Measurements from ENCODE around the gene SDK1. TPM values are rescaled to one million over a fixed set of nuclear protein-coding genes. Genes with fewer than 3 reads are reported as not detected.
A peak's percentile ranks its signal among the peaks of the same experiment; 100 is the strongest.

The SDK1 gene
- polyA plus RNA-seq, 1 donor: 3.6 TPM

DNA sequence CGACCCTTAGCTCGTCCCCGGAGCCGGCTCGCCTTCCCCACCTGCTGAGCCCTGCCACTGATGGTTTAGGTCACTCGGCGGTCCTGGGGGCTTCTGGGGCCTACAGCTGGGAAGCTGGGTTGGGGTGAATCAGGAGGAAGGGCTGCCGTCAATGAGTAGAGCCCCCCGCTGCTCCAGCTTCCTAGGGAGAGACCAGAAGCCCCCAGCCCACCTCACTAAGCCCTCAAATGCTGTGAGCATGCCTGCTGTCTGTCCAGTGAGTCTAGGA is 885.4 kb downstream of the SDK1 start:
- DNase-seq: no peak

DNA sequence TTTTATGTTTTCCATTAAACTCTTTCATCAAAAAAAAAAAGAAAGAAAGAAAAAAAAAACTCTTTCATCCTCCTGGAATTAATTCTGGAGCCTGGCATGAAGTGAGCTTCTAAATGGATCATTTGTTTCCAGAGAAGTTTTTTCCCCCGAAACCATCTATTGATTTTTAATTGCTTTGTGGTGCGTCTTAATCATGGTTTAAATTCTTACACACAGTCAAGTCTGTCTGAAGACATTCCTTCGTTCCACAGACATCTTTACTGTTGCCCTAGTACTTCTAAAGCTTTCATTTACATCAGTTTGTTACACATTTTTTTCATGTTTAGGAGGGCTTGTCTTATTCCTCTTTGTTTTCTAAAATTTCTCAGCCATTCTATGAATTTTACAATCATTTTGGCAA is 887.6 kb downstream of the SDK1 start:
- no peak for DNase-seq

DNA sequence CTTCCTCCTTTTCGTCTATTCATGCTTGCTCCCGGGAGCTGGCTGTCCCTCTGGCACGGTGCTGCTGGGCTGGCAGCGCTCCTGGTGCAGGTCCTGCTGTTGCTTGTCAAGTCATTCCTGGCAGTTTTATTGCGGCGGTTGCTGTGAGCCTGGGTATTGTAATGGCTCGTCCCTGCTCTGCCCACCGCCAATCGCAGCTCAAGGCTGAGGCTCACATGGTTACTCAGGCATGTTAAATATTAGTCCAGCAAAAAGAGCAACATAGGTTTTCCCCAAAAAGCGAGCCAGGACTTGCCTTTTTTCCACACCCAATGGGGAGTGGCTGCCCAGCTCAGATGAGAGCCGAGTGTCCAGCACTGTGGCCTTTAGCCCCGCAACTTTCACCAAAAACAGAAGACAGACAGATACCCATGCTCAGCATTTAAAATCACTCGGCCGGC is 888.1 kb downstream of the SDK1 start:
- DNase-seq: peak; percentile 68

DNA sequence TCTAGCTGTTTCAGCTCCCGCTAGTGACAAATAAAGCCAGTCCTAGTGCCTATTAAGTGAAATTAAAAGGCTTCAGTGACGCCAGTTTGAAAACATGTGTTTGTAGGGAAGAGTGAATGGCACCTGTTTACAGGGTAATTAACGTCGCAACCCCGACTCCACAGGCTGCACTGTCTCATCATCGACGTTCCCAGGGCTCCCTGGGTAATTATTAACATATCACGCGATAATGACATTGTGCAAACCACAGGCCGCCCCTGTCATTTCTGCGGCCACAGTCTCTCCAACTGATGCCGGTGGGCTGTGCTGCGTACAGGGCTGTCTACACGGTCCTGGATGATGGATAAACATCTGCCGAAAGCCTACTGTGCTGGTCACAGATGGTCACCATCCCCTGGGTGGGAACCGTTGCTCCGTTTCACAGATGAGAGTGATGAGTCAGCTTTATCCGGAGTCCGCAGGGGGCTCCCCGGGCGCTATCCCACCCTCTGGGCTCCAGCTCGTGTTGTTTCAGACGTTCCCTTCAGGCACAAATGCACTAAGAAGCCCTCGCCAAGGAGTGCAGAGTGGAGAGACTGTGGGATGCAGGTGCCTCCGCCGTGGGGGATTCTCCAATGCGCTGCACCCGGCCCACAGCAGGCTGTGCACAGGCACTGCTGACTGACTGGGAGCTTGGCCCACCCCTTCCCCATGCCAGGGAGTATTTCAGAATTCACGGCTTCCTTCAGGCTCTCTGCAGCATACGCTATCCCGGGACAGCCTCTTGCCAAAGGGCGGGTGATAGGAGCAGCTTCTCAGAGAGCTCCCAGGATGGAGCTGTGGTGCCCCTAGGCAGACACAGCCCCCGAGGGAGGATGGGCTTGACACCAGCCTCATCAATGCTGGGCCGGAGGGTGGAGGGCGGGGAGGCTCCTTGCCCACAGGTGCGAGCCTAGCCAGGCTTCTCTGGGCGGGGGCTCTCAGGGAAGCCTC is 889.2 kb downstream of the SDK1 start:
- no peak for DNase-seq

DNA sequence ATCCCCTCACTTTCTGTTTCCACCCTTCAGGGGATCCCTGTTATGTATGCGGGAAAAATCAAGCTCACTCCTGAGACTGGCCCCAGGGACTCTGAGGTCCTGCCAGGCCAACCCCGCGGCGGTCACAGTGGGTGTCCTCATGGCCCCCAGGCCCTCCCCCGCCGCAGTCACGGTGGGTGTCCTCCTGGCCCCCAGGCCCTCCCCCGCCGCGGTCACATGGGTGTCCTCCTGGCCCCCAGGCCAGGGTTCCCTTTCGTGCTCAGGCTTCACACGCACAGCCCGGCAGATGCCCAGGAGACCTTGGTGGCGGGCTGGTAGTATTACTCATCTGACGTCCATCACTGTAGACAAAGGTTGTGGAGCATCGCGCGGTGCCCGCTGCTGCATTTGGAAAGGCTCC is 890.0 kb downstream of the SDK1 start:
- DNase-seq: no peak

DNA sequence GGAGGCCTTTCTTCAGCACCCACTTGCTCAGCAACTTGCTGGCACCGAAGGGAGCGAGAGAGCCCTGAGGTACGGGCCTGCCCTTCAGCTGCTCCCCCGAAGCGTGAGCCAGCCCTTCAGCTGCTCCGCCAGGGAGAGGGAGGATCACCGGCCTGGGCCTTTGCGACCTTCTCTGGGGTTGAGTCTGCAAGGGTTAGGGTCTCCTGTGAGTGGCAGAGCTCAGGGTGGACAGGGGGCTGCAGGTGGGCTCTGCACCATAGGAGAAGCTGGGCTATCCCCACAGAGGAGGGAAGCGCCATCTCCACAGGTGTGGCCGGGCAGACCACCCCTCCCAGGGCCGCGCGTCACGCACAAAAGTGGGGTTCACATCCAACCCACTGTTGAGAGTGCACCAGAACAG is 890.5 kb downstream of the SDK1 start:
- DNase-seq: no peak

DNA sequence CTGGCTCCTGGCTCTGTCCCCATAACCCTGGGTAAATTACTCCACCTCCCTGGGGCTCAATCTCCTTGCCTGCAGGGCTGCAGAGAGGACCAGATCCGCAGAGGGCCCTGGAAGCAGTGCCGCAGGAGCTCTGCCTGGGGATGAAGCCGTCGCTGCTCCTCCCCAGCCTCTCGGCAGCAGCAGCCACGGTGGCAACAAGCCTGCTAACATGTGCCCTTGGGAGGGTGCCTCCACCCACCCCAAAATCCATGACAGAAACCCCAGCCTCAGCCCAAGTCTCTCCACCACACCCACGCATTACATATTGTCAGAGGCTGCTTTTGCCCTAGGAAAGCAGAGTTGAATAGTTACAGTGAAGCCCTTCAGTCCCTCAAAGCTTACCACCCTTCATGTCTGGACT is 894.6 kb downstream of the SDK1 start:
- no peak for DNase-seq

DNA sequence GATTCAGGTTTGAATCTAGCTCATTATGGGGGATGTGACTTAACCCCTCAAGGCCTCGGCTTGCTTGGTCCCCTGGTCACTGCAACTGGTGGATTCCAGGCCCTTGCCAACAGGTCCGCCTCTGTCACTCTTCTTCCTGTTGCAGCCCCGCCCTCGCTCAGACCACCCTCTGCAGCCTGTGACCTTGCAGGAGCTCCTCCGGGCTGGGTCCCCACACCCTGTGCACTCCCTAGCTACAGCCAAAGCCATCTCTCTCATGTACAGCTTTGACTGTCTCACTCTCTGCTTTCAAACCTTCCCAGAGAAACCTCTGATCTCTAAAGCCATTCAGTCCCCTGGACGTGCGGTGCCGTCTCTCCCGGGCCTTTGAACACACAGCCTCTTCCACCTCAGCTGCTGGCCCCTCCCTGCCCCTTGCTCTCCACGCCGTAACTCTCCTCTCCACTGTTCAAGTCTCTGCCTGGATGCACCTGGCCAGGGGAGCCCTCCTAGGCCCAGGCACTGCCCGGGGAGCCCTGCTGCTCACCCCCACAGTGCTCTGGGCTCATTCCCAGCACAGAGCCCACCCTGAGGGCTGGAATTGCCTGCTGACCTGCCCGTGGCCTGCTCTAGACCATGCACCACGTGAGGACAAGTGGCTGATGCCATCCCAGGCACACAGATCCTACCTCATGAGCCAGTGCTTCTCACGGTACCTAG is 895.2 kb downstream of the SDK1 start:
- no peak for DNase-seq

DNA sequence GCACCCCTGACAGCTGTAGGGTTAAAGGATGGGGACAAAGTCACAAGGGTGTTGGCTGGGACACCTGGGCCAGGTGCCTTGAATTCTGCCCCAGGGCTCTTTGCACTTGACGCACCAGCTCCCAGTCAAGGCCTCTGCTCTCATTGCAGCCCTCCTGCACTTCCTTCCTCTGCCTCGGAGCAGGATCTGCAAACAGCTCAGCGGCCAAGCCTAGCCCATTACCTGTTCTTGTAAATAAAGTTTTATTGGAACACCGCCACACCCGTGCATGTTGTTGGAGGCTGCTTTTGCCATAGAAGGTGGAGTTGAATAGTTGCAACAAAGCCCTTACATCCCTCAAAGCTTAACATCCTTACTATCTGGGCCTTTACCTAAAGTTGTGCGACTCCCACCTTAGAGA is 897.2 kb downstream of the SDK1 start:
- no peak for DNase-seq

DNA sequence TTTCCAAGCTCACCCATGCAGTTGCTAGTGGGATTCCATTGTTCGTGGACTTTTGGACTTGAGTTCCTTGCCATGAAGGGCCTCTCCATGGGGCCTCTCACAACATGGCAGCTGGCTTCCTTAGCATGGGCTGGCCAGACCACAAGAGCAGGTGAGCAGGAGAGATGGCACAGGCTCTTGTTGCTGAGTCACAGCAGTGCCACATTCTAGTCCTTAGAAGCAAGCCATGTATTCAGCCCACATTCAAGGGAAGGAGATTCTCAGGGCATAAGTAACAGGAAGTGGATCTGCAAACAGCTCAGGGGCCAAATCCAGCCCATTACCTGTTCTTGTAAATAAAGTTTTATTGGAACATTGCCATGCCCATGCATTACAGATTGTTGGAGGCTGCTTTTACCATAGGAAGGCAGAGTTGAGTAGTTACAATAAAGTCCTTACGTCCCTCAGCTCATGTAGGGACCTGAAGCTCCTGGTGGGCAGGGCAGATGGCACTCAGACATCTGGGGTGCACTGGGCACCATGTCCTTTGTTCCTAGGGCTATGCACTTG is 899.6 kb downstream of the SDK1 start:
- no peak for DNase-seq

DNA sequence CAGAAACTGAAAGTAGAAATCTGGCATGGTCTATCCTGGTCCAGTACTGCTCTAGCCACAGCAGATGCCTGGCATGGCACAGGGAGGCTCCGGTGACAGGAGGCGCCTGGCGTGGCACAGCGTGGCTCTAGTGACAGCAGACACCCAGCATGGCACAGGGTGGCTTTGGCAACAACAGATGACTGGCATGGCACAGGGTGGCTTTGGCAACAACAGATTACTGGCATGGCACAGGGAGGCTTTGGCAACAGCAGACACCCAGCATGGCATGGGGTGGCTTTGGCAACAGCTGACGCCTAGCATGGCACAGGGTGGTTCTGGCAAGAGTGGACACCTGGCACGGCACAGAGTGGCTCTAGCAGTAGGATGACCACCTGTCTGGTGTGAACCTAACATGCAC is 900.5 kb downstream of the SDK1 start:
- DNase-seq: no peak

DNA sequence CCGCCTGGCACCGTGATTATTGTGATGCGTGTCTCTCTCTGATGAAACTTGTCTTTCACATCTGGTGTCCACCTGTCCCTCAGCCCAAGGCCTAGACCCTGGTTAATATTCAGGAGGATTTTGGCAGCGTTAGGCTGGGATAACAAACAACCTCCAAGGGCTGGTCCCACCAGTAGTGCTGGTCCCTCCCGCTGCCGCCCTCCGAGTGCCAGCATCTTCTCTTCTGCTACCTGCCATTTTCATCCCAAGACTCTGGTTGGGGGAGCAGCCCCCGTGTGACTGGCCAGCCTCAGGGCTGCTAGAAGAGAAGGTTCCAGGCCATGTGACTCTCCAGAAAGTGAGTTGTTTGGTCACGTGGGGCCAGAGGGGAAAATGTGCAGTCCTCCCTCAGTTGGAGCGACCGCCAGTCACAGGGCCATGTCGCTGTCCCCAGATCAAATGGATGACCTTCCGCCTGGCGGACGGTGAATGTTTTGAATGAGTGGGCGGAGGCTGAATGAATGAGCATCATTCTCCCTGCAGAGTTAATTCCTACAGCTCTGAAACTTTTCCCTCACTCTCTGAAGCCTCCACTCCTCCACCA is 901.2 kb downstream of the SDK1 start:
- no peak for DNase-seq

DNA sequence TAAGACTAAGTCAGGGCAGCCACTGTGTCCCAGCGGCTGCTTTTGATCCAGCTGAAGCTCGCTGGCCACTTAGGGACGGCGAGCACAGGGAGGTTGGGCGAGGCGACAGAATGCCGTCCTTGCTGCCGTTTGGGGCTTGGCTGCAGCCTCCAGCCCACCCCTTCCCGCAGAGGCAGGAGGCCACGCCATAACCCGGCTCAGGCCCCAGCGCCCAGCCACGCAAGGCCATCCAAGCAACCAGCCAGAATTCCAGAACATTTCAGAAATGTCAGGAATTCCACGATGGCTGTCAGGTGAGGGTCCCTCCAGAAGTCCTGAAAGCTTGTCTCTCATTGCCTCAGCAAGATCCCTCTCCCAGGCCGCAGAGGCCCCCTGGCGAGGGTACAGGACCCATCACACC is 901.9 kb downstream of the SDK1 start:
- DNase-seq: no peak

DNA sequence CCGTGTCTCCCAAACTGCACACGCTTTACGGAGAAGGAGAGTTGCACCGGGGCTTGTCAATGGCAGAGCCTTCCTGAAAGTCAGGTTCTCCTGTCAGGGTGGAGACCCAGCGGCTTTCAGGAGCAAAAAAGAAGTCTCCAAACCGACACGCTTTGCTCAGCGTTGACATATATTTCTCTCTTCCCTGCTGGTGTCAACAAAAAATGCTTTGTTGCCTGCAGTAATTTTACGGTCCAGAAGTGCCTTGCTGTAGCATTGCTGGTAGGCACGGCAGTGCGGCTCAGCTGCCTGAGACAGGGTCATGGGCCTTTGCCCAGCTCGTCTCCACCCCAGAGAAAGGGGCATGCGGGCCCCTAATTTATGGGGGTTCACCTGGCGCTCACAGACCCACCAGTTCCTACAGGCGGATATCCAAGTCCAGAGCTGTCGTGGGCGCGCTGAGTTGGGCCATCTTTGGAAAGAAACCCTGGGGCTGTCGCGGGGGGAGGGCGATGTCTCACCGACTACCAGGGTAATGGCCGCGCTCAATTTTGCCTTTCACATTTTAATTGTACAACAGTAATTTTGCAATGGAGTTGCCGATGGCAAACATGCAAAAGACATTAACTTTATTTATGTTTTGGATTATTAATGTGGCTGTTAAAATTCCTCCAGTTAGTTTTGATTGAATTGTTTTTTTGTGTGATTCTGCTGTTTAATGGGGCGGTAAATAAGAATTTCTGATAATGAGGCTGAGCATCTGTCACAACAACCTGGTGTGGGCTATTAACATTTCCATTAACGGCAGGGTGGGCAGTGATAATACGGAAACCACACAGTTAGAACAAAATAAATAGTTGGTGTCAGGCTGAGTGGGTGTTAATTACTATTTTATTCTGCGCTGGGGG is 902.8 kb downstream of the SDK1 start:
- no peak for DNase-seq

DNA sequence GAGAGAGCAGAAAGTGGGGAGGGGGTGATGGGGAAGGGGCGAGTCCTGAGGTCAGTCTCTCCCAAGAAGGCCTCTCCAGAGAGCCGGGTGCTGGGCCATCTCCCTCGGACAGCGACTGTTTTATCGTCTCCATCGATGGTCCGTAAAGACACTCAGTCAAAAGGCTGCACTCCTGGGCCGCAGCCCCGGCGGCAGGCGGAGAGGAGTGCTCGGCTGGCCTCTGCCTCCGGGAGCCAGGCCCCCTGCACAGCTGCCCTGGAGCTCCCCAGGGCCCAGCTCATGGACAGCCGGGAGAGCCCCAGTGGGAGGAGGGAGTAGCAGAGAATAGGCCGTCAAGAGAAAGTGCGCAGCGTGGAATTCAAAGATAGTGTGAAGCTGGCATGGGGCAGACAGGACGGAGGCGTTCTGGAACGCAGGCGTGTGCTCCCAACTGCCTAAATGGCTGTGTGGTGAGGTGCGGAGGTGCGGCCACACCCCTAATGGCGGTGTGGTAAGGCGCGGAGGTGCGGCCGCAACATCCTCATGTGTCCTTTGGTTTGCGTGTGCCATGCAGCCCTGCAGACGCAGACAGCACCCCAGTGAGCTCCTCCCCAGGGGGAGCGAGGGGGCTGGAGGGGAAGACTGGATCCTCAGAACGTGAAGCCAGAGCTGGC is 903.6 kb downstream of the SDK1 start:
- no peak for DNase-seq

DNA sequence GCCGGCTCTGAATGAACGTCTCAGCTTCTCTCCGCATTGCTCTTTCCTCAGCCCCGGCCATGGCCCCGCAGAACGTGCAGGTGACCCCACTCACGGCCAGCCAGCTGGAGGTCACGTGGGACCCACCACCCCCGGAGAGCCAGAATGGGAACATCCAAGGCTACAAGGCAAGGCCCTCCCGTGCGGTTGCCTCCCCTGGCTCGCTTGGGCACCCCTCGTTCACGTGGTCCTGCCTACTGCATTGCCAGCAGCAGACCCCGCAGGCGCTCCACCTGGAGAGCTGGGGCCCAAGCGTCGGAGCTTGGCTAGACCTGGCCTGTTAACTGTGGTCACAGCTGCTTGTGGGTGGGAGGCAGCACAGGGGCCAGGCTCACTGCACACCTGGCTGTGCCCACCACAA is 904.8 kb downstream of the SDK1 start:
- no peak for DNase-seq

DNA sequence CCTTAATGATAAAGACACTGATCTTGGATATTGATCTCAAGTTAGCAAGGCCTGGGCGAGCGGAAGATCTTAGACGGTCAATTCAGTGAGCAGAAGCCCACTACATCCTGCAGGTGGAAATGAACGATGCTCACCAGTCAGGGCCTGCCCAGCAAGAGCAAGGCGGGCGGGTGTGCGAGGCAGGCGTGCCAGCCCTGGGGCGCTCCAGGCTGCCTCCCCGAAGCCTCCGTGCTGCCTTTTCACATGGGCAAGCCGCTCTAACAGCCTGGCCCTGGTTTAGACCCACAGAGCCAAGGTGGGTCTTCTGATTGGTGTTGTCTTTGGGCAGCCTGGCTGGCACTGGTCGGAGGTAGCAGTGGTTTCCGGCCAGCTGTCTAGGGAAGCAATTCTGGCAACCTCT is 906.0 kb downstream of the SDK1 start:
- no peak for DNase-seq

DNA sequence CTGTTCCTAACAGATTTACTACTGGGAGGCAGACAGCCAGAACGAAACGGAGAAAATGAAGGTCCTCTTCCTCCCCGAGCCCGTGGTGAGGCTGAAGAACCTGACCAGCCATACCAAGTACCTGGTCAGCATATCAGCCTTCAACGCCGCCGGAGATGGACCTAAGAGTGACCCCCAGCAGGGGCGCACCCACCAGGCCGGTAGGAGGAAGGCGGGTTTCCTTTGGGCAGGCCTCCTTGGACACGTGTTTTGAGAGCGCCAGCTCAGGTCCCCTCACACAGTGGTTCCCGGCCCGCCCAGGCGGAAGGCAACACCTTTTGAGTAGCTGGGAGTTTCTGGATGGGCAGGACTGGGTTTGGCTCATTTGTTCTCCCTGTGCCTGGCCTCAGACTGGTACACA is 907.0 kb downstream of the SDK1 start:
- DNase-seq: no peak

DNA sequence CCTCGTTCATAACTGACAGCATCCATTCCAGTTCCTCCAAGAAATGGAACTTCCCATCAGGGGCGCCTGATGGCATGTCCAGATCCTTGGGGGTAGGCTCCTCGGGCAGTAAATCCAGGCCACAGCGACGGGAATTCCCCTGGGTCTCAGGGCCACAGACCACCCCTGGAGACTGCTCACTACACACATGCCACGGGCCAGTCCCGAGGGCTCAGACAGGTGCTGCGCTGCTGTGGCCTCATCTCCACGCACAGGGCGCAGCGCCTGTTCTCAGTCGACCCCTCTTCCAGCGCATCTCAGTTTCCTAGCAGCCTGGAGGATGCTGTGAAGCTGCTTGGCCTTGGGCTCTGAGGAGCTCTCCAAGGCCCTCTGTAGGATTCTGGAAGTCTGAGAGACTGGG is 907.5 kb downstream of the SDK1 start:
- no peak for DNase-seq

DNA sequence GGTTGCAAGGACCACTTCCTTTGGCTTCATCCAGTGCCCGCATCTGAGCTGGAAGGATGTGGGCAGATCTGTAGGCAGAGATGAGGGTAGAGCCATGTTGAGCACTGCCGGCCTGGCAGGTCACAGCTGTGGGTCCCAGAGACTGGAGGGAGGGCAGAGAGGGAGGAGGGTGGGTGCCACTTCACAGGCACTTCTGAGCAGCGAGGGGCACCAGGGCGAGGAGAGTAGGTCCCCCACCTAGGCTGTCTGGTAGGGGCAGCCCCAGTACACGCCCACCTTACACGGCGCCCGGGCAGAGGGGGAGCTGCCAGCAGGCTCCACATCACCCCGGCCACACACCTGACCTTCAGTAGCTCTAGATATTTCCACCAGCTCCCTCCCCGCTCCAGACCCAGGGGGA is 908.1 kb downstream of the SDK1 start:
- DNase-seq: no peak

DNA sequence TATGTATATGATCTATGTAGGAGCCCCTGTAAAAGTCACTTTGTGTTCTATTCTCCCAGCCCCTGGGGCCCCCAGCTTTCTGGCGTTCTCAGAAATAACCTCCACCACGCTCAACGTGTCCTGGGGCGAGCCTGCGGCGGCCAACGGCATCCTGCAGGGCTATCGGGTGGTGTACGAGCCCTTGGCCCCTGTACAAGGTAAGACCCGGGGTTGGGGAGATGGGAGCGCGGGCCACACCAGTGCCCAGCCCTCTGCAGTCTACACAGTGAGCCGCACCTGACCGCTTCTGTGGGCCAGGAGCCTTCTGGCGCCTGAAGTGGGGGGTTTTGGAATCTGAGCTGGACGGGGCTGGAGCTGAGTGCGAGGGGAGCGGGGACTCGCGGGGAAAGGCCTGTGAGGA is 908.9 kb downstream of the SDK1 start:
- DNase-seq: no peak

DNA sequence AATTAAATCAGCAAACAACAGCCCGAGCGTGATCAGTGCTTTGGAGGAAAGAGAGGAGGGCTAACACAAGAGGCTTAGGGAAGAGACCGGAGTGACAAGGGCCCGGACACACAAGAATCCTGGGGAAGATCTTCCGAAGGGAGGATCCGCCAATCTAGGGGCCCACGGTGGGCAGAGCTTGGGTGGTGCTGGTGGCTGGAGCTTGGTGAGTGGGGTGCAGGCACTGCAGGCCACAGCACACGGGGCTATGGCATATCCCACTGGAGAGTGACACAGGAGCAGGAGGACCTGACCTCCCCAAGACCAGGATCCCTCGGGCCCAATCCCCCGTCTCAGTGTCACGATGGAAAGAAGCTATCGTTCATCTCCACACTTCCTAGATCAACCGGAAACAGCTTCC is 909.8 kb downstream of the SDK1 start:
- no peak for DNase-seq

All from hindlimb muscle (tissue), 1 donor.